ENCODE data around the gene IL2RA. TPM values are rescaled to one million over a fixed set of nuclear protein-coding genes. Genes with fewer than 3 reads are reported as not detected.

The IL2RA gene
- total and polyA plus RNA-seq, 9 of the 15 experiments (the other 6 are each of a cell fraction or from before 2014, with no cell fraction given) = 0.95 TPM; not detected in 8

- 0 out of 6 replicates have a peak, but pooled peaks of 1 of the 3 experiments have one; percentile 24 for TF ChIP-seq ZBTB11 (CRISPR knock-in tag; IDR thresholded peaks at IDR 0.05)
- no peak for TF ChIP-seq ZNF699 (CRISPR knock-in tag; IDR thresholded peaks at IDR 0.05; ENCODE audit: insufficient replicate concordance)
- TF ChIP-seq SRF (CRISPR knock-in tag; IDR thresholded peaks at IDR 0.05) = no peak
- no peak for TF ChIP-seq ZNF280A (IDR thresholded peaks at IDR 0.05; ENCODE audit: low read depth, partially characterized antibody)
- no peak for TF ChIP-seq GTF2B (IDR thresholded peaks at IDR 0.05; ENCODE audit: extremely low read depth, insufficient read length)
- TF ChIP-seq CTBP1 (IDR thresholded peaks at IDR 0.05; ENCODE audit: borderline replicate concordance) = peak; percentile 73; the same call in 1 of the 2 replicates
- TF ChIP-seq TAF15 (IDR thresholded peaks at IDR 0.05; ENCODE audit: low read depth, low read length) = no peak
- no peak for TF ChIP-seq RAD21 (CRISPR knock-in tag; conservative IDR thresholded peaks at IDR 0.05 in 1 of 2, IDR thresholded peaks at IDR 0.05 in 1 of 2)
- TF ChIP-seq TRIM25 (IDR thresholded peaks at IDR 0.05; ENCODE audit: borderline replicate concordance) = no peak
- no peak for TF ChIP-seq HOXB6 (CRISPR knock-in tag; IDR thresholded peaks at IDR 0.05; ENCODE audit: borderline replicate concordance)
- no peak for TF ChIP-seq GATAD2B (IDR thresholded peaks at IDR 0.05; ENCODE audit: borderline replicate concordance)
- no peak for TF ChIP-seq TBP (optimal IDR thresholded peaks at IDR 0.05; ENCODE audit: low read depth, low read length)
- TF ChIP-seq RNF2 (IDR thresholded peaks at IDR 0.05) = no peak
- peak; percentile 75 for TF ChIP-seq POLR2AphosphoS5 (IDR thresholded peaks at IDR 0.05; ENCODE audit: control insufficient read depth, insufficient read depth, low read depth, low read length)
- TF ChIP-seq KDM5B (IDR thresholded peaks at IDR 0.05; ENCODE audit: insufficient replicate concordance, low read depth, low read length) = no peak
- TF ChIP-seq UBTF (IDR thresholded peaks at IDR 0.05; ENCODE audit: borderline replicate concordance in 1 of 2, low read depth in 2 of 2, low read length in 2 of 2) = no peak
These were observed 80.6 kb downstream of the IL2RA start (continued) for GRCh38 chr10:5981529-5981928.
